Stimulated activated CD8-positive, alpha-beta memory T cell treated with anti-CD3 and anti-CD28 coated beads, Interleukin-2, amount 100 ng/mL, for 1 hour (primary cell): ENCODE measurements around the gene RAB3IL1.

Experiments
- DNase-seq, 2 donors: peaks; one replicate each; pipeline ENCODE4 v3.0.0-alpha.2; 2020; ENCODE audit warnings: low read depth in 2 of 2

Gene RAB3IL1

DNA sequence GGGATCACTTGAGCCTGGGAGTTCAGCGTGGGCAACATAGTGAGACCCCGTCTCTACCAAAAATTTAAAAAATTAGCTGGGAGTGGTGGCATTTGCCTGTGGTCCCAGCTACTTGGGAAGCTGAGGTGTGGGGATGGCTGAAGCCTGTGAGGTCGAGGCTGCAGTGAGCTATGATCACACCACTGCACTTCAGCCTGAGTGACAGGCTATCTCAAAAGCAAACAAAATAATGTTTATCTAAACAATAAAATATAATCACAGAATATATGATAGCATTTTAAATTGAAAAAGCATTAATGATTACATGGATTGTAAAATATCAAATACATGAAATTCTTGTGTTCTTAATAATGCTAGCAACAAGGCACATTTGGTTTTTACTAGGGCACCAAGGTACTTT, 35.5 kb upstream of the RAB3IL1 start:
- no peak for DNase-seq

DNA sequence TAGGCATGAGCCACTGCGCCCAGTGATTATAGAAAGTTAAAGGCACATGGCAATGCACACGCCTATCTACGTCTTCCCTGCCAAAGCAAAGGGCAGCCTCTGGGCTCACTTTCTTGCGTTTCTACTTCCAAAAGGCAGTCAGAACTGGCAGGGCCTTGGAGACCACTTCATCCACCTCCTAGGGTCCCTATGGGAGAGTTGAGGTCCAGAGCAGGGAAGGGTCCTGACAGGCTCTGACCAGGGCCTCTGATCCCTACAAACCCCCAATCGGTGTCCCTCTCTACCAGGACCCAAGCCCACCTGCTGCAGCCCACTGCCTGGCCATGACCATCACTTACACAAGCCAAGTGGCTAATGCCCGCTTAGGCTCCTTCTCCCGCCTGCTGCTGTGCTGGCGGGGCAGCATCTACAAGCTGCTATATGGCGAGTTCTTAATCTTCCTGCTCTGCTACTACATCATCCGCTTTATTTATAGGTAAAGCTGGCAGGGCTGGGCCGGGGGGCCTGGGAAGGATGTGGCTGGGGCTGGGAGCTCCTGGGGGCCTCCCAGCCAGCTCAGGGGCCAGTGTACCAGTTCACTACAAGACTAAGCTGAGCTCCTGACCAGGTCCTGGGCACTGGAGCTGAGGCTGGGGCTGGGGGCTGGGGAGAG, 34.2 kb upstream of the RAB3IL1 start:
- DNase-seq: no peak

DNA sequence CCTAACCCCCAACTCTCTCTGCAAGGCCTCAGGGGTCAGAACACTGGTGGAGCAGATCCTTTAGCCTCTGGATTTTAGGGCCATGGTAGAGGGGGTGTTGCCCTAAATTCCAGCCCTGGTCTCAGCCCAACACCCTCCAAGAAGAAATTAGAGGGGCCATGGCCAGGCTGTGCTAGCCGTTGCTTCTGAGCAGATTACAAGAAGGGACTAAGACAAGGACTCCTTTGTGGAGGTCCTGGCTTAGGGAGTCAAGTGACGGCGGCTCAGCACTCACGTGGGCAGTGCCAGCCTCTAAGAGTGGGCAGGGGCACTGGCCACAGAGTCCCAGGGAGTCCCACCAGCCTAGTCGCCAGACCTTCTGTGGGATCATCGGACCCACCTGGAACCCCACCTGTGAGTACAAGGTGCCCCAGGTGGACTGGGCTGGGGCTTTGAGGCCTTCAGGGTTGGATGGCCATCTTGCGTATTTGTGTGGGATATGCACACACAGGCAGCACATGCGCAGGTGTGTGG, 32.7 kb upstream of the RAB3IL1 start, which contains the start of gene BEST1:
TSS of gene BEST1 (plus strand) at position 317 of the 513 bp plus-strand sequence. CDS start 1,456 bp downstream, outside the sequence.
- no peak for DNase-seq

DNA sequence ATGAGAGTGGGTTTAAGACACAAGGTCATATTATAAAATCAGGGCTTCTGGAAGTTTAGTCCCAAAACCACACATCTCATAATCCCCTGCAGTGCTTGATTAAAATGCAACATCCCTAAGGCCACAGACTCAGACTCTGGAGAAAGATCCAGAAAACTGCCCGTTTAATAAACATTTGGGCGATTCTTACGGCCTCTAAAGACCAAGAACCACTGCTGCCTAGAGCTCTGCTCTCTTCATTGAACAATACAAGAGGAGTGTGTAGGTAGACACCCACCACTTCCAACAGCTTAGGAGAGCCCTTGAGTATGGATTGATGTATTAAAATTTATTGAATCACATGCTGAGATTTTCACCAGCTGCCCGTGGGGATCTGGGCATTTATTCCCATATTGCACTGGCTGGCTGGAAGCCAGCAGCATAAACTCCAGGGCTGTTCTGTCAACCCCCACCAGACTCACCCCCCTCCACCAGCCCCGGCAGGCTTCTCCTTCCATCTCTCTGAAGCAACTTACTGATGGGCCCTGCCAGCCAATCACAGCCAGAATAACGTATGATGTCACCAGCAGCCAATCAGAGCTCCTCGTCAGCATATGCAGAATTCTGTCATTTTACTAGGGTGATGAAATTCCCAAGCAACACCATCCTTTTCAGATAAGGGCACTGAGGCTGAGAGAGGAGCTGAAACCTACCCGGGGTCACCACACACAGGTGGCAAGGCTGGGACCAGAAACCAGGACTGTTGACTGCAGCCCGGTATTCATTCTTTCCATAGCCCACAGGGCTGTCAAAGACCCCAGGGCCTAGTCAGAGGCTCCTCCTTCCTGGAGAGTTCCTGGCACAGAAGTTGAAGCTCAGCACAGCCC, 32.0 kb upstream of the RAB3IL1 start:
- no peak for DNase-seq

DNA sequence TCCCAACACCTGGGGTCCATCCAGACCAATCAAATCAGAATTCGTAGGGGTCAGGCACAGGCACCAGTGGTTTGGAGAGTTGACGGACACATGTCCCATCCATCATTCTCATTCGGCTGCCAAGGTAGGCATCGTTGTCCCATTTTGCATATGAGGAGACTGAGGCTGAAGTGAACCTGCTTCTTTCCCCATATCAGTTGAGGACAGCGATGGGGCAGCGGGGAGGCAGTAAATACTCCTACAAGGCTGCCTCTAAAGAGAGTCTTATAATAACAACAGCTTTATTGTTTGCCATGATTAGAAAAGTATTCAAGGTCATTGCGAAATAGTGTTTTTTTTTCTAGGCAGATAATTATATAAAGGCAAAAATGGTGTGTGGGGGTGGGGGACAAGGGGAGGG, 31.1 kb upstream of the RAB3IL1 start:
- DNase-seq: no peak

DNA sequence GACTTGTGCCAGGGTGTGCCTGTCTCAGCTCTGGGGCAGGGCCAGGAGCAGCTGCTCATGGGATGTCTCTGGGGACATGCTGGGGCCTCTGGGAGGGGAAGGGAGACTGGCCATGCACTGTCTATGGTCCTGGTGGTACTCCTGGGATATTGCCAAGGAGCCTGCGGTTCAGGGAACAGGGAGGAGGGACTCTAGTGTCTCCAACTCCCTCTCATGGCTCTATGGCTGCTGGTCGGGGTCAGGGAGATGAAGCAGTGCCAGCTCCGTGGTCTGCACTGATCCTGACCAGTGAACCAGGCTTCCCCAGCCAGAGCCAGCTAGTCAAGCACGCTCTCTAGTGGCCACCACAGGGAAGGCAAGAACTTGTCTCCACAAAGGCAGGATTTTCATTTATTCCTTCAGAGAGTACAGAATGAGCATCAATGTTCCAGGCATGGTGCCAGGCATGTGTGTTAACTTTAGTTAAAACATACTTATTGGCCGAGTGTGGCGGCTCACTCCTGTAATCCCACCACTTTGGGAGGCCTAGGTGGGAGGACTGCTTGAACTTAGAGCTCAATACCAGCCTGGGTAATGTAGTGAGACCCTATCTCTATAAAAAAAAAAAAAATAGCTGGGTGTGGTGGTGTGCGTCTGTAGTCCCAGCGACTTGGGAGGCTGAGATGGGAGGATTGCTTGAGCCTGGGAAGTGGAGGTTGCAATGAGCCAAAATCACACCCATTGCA, 30.3 kb upstream of the RAB3IL1 start:
- peak in 1 of 2 donors; percentile 38 for DNase-seq

DNA sequence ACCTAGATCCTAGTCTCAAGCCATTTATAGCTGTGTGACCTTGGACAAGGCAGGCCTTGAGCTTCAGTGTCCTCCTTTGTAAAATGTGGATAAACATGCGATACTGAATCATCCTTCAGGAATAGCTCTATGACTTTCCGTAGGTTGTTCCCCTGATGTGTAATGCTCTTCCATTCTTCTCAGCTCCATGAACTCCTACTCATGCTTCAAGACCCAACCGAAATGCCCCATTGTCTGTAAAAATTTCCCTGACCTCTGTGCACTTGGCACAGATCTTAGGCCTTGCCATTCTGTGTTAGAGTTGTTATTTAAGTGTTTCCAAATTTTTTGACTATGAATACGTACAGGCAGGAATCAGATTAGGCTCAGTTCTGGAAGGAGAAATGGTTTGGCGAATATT, 29.5 kb upstream of the RAB3IL1 start:
- no peak for DNase-seq

DNA sequence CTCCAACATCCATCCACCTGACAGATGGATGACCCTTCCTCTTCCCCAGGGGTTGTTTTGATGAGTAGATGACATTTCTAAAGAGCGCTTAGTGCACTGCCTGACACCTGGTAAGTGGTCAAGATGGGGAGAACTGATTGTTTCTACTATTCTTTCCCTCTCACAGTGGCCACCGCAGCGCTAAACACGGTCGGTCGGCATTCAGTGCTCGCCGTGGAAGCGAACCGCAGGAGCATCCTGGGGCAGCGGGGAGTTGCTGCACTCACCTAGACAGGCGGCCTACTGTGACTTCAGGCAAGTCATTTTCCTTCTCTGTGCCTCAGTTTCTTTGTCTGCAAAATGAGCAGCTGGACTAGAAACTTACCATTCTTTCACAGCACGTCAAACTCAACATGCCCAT, 27.8 kb upstream of the RAB3IL1 start:
- no peak for DNase-seq

DNA sequence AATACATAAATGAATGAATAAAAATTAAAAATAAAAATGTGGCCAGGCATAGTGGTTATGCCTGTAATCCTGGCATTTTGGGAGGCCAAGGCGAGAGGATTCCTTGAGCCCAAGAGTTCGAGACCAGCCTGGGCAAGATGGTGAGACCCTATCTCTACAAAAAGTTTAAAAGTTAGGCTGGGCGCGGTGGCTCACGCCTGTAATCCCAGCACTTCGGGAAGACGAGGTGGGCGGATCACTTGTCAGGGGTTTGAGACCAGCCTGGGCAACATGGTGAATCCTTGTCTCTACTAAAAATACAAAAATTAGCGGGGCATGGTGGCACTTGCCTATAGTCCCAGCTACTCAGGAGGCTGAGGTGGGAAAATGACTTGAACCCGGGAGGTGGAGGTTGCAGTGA, 23.1 kb upstream of the RAB3IL1 start:
- DNase-seq: no peak

DNA sequence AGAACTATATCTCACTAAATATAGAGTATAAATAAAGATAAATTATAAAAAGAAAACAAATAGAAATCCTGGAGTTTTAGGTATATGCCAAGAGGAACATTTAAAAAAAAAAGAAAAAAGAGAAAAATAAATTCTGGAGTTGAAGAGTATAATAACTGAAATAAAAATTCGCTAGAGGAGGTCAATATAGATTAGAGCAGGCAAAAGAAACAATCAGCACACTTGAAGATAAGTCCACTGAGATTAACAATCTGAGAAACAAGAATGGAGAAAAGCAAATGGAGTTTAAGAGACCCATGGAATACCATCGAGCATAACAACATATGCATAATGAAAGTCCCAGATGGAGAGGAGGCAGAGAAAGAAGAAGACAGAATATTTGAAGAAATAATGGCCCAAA, 18.5 kb upstream of the RAB3IL1 start:
- no peak for DNase-seq

DNA sequence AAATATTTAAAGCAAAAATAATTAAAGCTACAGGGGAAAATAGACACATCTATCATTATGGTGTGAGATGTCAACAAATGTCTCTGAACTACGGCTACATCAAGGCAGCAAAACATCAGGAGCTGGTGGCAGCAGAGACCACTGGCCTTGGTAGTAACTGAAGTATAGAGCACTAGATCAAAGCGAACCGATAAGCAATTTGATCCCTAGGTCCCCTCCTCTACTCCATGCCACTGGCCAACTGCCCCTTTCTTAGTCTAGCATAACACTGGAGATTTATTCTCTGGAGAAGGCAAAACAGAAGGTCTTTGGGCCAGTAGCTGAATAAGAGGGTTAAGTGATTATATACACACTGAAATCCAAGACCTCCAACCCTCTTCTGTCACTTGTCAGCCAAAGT, 13.6 kb upstream of the RAB3IL1 start:
- DNase-seq: no peak

DNA sequence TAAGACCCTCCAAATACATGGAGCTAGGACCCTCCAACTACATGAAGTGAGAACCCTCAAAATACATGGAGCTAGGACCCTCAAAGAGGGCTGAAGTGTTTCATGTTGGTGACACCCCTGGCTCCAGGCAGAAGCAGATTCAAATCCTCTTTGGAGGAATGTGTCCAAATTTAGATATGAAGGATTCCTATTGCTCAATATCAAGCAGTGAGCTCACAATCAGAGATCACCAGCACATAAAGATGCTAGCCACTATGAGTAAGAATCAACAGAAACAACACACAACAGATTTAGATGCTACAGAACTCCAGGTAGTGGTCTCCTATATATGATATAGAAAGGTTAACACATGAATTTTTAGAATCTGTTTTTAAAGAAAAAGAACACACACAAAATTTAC, 11.2 kb upstream of the RAB3IL1 start:
- no peak for DNase-seq

DNA sequence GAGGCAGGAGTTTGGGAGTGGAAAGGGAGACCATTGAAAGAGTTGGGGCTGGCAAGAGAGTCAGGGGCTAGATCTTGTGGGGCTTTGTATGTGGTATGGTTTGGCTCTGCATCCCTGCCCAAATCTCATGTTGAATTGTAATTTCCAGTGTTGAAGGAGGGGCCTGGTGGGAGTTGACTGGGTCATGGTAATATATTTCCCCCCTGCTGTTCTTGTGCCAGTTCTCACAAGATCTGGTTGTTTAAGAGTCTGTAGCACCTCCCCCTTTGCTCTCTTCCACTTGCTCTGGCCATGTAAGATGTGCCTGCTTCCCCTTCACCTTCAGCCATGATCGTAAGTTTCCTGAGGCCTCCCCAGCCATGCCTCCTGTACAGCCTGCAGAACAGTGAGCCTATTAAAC, 10.1 kb upstream of the RAB3IL1 start:
- no peak for DNase-seq

DNA sequence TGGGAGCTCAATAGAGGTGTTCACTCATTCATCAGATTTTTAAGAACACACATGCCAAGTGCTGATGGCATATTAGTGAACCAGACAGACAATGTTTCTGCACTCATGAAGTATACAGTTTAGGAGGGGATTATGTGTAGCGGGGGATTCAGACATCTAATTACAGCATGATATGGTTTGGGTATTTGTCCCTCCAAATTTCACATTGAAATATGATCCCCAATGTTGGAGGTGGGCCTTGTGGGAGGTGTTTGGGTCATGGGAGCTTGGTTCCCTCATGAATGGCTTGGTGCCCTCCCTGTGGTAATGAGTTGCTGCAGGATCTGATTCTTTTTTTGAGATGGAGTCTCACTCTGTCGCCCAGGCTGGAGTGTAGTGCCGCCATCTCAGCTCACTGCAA, 8.9 kb upstream of the RAB3IL1 start:
- no peak for DNase-seq

DNA sequence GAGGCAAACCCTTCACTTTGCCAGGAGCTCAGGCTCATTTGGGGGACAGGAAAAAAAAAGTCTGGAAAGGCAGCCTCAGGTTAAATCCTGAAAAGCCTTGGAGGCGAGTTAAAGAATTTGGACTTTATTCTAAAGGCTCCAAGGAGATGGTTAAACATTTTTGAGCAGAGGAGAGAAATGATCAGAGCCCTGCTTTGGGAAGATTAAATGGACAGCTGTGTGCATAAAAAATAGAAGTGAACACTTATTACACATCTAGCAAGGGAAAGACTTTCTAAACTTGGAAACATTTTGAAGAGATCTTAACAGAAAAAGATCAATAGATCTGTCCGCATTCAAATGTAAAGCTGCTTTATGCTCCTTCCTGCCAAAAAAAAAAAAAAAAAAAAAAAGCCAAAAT, 8.4 kb upstream of the RAB3IL1 start:
- DNase-seq: no peak

DNA sequence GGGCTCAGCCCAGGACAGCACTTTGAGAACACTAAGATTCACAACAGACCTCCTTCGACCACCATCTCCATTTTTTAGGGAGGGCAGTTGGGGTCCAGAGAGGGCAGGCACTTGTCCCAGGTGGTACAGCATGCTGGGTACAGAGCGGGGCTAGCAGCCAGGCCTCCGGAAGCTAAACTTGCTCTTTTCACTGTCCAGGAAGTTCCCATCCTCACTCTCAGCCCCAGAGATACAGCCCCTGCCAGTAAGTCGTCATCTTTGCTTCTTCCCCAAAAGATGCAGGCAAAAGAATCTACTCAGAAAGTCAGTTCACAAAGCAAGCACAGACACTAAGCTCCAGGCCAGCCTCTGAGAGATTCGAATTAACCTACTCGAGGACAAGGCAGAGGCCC, 6.7 kb upstream of the RAB3IL1 start:
- DNase-seq: no peak

DNA sequence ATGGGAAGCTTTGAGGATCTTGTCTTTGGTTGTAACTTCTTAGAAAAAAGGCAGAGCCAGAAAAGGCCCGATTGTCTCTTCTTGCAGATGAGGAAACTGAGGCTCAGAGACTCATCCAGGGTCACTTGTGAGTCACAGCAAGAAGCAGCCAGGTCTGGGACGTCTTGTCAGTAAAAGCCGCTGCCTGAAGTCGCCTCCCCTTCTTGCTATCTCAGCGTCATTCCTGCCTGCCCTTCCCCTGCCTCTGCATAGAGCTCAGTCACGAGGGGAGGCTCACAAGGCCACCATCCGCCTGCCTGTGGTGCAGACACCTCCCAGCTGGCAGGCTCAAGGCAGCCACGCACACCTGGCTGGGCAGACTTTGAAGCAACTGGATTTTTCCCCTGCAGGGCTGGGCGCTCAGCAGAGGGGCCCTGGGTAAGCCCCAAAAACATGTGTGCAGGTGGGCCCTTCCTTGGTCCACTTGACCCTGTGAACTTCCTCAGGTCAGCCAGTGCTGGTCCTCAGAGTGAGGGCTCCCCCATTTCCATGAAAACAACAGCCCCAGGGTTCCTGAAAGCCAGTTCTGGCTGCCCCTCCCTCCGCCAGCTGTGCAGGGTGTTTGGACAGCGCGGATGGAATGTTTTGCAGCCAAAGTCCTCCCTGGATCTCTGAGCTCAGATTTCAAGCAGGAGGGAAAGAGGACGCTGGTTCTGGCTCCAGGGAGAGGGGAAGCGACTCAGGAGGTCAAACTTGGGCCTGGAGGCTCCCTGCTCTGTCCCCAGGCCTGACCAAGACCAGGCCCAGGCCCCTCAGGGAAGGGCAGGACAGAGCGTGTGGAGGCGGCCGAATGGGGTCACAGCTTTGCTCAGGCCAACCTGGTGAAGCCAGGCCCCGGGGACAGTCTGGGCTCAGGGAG, 6.0 kb upstream of the RAB3IL1 start:
- DNase-seq: no peak

DNA sequence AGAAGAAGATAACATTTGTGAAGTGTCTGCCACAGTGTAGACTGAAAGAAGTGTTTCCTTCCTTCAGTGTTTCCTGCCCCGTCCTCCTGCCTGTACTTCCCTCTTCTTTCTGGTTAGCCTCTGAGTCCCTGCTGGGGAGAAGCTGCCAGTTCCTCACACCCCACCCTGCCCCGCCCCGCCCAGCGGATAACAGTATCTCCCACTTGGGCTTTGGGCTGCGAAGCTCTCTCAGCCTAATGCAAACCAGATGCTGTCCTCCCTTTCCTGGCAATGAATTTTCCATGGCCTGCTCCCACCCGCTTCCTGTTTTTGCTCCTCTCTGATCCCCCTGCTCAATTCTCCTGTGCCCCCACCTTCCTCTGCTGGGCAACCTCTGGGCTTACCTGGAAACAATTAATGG, 5.2 kb upstream of the RAB3IL1 start:
- DNase-seq: no peak

DNA sequence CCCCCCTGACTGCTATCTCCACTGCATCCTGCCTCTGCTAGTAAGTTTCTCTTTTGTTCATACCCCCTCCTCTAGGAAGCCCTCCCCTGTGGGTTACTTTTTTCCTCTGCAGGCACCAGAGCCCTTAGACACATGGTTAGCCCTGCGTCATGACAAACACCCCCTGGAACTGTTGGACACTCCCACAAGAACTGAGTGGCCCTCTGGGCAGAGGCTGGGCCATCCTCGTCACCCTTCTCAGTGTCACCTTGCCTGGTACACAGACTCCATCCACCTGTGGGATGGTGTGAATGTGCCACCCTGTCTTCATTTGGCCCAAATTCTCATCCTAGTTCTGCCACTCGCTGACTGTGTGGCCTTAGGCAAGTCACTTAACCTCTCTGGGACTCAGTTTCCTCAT, 4.1 kb upstream of the RAB3IL1 start:
- no peak for DNase-seq

DNA sequence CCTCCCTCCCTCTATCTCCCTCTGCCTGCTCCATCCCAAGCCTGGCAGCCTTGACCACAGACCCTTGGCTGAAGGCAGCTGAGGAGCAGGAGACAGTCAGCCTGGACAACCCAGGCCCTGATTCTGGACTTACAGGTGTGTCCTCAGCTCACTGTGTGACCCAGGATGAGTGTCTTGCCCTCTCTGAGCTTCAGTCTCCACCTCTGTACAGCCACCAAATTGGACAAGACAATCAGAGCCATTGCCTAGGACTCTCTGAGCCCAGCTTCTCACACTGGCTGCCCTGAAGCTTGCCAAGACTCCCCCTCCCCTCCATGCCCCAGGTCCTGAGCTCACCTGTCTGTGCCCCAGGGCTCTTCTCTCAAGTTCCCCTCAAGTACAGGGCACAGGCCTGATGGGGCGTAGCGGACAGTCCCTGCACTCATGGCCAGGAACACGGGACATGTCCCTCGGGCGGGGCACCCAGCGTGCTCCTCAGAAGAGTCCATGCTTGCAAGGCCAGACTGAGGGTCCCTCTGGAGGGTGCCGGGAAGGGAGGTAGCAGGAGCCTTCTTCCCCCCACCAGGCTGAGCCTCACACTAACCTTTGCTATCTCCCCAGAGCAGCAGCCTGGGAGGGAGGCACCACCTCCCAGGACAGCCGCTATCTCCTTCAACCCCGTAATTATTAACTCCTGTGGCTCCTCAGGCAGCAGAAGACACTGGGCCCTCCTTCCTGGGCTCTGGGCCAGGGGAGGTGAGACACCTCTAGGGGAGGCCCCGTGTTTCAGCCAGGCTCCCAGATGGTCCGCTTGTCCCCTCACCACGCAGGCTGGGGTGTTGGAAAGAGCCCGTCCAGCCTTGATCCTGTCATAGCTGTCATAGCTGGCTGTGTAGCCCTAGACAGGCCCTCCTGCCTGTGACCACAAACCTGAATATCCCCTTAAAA, 2.6 kb upstream of the RAB3IL1 start:
- no peak for DNase-seq
